Pons (tissue), 1 donor: ENCODE results near the gene ATP2A3.
A peak's percentile ranks its signal among the peaks of the same experiment; 100 is the strongest.

ENCODE experiments used
- DNase-seq: peaks from one replicate; pipeline ENCODE4 v3.0.0-alpha.2; 2016; ENCODE audit warnings: low spot score

ATP2A3 gene

DNA sequence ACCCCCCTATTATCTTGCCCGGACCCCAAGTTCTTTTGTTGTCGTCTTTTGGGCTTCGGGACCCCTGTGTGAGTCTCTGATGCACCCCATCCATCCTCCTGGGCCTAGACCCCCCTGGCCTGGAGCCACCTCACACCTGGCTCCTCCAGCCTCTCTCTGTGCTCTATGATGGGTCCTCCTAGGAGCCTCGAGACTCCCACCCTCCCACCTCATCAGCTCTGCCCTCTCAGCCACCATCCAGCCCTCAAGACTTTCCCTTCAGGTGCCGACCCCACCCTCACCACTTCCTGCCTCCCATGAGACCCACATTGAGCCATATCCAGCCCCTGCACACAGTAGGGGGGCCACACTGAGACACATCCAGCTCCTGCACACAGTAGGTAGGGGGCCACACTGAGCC, 8.7 kb upstream of the ATP2A3 start:
- DNase-seq = no peak

DNA sequence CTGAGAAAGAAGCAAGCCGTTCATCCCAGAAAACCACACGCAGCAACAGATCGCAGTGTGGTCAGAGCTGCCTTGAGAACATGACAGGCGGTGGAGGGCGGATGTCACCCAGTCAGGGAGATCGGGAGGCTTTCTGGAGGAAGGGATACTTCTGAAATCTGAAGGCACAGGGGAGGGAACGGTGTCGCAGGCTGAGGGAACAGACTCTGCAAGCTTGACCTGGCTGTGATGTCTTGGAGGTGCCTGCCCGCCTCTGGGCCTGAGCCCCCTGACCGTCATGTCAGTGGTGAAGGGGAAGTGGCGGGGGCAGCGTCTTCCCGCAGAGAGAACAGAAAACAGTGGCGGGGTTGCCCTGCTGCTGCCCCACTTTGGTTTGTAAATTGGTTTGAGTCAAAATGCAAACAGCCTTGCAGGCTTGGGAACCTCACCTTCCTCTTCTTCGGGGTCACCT, 8.1 kb upstream of the ATP2A3 start:
- DNase-seq = no peak

DNA sequence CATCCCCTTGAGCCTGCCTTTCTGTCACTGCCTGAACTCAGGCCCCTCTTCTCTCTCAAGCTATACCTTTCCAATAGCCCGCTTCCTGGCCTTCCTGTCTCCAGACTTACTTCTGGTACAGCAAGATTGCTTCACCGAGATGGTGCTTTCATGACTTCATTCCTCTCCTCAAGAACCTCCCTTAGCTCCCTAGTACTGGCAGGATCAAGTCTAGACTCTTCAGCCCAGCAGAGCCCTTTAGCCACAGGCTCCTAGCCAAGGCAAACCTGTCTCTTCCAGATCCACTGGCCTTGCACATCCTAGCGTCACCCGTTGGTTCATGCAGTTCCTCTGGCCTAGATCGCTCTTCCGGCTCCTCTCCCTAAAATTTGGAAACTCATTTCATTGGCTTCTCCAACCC, 6.4 kb upstream of the ATP2A3 start:
- no peak for DNase-seq

DNA sequence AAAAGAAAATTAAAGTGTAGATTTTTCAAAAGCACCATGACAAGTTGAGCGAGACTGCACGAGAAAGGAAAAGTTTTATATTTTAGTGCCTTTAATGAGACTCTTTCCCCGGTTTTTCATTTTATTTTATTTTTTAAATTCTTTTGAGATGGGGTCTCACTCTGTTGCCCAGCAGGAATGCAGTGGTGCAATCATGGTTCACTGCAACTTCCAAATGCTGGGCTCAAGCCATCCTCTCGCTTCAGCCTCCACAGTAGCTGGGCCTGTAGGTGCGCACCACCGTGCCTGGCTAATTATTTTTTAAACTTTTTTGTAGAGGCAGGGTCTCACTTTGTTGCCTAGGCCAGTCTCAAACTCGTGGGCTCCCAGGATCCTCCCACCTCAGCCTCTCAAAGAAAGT, 5.7 kb upstream of the ATP2A3 start:
- no peak for DNase-seq

DNA sequence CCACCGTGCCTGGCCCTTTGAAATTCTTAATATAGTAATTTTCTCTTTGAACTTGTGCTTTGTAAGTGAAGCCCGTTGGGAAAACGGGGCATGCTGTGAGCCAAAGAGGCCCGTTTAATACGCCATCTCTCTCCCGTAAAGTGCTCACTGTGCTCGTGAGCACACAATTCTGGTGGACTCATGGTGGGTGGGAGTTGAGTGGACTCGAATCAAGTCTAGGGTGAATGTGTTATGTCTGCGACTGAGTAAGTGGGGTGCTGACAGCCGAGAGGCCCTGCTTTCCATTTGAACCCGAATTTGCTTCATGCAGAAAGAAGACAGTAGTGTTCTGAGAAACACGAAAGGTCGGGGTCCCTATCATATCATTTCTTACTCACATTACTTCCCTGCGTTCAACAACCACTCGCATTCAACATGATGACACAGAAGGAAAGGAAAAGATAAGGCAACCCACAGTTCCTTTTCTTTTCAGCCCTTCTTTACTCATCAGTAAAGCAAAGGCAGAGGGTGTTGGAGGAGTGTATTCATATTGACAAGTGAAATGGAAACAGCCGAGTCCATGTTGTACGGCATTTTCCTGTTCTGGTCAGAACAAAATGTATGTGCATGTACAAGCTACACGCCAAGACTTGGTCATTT, 4.8 kb upstream of the ATP2A3 start:
- no peak for DNase-seq

DNA sequence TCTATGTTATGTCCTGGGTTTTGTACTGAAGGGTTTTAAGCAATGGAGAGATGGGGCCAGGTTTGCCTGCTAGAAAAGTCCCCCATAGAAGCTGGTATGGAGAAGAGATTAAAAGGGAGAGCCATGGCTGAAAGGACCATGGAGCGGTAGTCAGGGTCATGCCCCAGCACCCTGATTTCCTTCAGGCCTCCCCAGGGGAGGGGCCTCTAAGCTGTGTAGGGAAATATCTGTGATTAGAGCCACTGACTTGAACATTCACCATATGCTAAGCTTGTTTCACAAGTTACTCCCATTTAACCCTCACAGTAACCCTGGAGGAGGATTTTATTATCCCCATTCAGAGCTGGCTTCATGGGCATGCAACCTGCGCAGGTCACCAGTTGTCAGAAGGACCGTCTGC, 3.8 kb upstream of the ATP2A3 start:
- no peak for DNase-seq

DNA sequence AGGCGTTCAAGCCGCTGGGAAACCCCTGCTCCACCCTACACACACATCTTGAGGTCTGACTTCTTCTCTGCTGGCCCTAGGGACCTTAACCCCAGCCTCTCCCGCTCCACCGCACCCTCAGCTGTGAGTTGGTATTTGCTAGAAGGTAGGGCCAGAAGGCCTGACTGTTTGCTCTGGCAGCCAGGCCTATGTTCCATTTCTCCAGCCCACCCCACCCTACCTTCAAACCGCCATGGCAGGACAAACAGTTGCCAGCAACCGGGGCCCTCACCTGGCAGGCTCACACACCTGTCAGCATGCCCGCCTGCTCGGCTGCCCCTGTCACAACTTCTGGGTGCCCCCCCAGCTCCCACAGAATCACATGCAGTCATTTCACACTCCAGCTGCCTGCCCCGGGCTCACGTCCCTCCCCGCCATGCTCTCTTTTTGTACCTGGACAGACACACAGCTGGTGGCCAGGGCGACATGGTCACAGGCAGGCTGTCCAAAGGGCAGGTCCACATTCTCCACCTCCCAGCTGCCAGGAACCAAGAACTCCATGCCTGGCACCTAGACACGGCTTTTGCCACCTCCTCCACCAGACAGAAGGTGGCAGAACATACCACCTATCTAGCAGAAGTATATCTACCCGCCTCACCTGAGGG, 2.6 kb upstream of the ATP2A3 start:
- no peak for DNase-seq

DNA sequence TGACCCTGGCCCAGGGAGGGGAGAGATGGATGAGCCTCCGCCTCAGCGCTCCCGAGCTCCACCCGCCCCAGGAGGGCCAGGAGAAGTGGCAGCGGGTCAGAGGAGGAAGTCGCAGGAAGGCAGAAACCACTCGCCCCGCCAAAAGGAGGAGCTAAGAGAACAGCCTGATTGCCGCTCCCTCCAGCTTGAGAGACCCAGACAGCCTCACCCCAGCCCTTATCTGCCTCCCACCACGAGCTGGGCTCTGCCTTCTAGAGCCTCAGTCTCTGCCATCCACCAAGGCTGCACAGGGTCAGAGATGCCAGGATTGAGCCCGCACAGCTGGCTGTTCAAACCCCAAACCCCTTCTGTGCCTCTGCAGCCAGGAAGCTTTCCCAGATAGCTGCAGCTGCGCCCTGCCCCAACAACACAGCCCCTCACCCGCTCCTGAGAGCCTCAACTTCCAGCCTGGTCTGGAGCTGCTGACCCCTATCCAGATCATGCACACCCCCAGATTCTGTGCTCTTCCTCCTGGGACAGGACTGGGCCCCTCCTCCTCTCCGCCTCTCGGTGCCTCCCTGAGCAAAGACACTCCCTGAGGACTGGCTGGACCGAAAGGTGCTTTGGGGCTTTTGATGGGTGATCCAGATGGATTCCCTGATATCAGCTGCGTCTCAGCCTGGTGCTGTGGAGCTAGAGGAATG, 1.0 kb upstream of the ATP2A3 start:
- peak; percentile 23 for DNase-seq

DNA sequence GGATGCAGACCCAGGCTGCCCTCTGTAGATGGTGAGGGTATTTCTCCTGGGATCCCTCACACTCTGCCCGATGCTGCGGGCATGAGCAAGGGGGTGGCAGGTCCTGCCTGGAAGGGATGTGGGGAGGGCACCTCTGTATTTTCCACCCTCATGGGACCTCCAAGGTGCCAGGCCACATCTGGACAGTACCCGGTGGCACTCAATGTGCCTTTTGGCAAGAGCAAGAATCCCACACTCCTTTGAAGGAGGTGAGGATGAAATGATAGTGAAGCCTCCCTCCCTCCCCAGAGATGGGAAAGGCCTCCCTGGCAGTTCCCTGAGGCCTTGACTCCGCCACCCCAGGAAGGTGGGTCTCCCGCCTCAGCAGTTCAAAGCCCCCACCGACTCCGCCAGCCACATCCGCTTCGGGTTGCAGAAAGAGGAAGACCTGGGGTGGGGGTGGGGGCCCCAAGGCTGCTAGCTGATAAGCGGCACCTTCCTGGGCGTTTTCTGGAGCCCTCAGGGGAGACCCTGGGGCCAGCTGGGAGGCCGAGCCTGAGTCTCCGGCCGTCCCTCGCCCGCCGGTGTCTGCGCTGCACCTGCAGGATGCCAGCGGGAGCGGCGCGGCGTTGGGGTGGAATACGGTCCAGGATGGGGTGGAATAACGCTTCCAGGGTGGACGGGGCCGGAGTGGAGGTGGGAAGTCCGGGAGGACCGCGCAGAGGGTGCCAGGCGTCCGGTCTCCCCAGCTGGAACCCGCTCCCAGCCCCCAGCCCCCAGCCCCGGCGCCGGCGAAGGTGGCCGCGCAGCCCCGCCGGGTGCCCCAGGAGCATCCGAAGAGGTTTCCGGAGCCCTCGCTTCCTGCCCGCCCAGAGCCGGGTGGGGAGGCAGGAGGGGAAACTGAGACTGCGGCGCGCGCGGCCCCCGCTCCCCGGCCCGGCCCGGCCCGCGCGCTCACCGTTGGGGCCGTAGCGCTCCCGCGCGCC, 718 bp downstream of the ATP2A3 start:
- DNase-seq = no peak

DNA sequence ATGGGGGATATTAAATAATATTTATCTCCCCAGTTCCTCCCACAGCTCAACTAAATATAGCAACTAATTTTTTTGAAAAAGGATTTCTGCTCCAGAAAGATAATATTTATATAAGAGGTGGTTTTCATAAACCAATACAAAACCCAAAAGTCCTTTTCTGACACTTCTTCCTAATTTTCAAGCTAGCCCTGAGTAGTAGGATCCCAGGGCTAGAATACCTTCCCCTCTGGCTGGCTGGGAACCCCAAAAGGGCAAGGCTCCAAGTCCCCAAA, 1.3 kb downstream of the ATP2A3 start:
- no peak for DNase-seq

DNA sequence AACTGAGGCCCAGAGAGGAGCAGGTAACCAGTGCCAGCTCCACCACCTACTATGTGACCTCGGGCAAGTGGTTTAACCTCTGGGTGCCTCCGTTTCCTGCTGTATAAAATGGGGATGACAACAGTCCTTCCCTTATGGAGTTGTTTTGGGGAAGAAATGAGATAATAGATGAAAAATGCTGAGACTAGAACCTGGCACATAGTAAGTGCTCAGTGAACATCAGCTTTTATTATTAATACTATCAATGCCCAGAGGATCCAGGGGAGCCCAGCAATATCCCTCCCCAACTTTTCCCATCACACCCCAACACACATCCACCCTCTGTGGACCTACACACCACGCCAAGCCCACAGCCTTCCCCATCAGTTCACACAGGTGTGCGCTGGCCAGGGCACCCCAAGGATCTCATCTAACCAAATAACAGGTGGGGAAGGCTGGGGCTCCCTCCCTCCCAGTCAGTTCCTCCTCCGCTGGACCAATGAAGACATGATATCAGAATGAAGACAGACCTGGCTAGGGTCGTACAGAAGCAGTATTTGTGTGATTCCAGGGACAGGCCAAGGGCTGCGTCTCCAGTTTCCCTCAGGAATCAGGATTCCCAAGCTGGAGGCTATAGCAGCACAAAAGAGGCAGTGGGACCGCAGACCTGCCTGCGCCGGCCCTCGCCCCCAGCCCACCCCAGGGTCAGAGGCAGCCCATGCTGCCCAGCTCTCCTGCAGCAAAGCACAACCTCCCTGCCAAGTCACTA, 1.8 kb downstream of the ATP2A3 start:
- no peak for DNase-seq

DNA sequence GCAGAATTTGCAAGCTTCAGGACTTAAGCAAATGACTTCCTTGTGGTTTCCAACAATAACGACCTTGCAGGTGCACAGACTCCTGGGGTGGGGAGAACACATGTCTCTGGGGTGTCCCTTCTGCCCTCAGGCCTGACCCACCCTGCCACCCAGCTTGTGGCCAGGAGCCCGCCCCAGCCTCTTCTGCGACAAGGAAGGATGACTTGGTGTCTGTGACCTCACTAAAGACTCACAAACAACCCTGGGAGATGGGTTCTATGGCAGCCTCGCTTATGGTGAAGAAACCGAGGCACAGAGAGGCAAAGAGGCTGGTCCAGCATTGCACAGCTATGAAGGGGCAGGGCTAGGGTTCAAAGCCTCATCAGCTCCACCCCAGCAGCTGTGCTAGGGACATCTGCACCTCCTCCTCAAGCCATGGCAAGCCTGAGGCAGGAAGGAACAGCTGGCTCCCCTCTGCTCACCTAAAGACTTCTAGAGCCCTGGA, 2.6 kb downstream of the ATP2A3 start:
- DNase-seq = no peak

DNA sequence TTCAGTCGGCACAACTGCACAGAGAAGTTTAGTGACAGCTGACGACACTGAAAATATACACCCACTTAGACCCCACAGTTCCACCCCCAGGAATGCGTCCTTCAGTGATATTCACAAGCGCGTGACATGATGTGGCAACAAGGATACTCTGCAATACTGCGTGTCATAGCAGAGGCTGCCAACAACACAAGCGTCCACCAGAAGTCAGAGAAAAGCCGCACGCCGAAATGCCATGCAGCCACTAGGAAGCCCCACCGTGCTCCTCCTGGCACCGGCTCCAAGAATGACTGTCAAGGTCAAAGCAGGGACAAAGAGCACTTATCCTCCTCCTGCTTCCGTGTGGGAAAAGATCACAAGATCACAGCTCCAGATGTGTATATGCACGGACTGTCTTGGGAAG, 3.5 kb downstream of the ATP2A3 start:
- DNase-seq = no peak

DNA sequence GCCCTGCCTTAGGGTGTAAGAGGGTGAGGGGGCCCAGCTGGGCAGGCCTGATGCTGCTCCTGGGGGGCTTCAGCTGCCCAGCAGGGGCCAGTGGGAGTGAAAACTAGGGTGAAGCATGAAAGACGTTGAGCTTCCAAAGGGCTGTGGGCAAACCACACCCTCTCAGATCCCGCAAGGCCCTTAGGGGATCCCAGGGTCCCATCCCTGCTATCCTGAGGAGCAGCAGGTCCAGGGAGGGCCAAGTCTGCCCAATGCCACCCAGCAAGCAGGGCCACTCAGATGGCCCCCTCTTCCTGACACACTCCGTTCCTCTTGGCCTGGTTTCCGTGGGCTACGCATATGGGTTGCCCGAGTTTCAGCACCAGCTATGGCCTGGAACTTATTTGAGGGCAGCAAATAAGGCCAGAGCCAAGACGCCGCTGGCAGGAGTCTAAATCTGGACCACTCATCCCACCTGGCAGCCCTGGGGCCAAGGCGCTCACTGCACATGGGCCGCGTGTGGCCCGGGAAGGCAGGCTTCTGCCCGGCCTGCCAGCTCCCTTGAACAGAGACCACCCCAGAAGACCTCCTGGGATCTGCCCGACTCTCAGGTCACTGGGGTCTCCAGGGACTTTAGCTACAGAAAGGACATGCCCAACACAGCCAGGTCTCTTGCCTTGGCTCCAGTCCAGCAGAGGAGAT, 4.2 kb downstream of the ATP2A3 start:
- DNase-seq = no peak

DNA sequence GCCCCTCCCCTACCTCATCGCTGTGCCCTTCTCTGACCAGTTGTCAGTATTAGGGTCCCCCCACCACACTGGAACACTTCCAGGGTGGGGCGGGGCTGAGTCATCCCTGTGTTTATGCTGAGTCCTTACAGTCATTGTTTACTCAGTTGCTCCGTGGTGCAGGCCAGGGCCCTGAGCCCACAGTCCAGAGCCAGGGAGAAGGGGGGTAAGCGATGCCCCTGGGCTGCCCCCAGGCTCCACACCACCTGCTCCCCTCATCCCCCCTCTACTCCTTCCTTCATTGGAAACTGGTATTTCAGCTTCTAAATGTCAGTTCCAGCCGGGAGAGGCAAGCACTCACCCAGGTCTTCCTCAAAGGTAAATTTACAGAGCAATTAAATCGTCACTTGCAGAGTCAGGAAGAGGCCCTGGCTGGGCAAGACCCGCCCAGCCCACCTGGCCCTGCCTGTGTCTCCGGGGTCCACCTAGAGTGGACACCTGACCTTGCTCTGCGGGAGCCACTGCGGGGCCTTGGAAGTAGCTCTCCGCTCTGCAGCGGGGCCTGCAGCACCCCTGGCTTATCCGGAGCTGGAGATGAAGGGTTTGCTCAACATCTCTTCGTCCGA, 4.8 kb downstream of the ATP2A3 start:
- no peak for DNase-seq

DNA sequence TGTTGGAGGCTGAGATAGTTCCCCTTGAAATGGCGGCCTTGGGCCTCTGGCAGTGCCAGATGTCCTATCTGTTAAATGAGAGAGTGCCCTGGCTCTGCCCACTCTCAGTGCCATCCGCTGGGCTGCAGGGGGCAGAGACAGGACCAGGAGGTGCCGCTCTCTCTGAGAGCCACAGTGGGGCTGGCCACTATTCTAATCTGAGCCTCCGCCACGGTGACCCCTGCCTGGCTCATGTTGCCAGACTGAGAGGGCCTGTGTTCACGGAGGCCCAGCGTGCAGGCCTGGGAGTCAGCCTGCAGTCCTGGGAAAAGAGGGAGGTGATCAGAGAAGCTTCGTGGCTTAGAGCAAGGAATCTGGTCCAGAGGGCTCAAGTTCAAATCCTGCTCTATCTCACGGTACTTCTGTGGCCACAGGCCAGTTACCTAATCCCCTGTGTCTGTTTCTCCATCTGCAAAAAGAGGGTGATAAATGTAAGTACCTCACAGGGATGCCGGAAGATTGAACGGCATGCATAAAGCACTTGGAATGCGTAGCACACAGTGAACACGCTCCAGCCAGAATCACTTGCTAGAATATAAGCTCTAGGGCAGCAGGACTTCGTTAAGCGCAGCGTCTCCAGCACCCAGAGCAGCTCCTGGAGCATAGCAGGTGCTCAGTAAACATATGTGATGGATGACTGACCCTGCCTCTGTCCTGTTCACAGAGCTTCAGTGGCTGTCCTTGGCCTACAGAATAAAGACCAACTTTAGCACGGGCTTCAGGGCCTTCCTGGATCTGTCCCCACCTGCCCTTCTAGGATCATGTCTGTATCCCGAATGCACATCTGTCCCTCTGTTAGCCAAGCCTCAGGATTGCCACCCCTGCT, 6.3 kb downstream of the ATP2A3 start:
- DNase-seq = no peak

DNA sequence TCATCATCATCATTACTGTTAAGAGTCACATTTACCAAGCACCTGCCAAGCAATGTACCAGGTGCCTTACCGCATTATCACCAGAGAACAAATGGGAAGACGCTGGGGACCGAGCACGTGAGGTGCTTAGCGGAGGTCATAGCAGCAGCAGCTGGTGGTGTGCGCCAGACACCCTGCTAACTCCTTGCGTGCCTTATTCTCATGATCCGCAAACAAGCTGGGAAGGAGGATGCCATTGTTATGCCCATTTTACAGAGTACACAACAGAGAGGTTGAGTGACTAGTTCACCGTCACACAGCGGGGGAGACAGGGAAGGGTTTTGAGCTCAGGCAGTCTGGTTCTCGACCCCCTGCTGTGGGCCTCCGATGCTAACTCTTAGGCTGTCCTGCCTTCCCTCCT, 7.3 kb downstream of the ATP2A3 start:
- DNase-seq = no peak

DNA sequence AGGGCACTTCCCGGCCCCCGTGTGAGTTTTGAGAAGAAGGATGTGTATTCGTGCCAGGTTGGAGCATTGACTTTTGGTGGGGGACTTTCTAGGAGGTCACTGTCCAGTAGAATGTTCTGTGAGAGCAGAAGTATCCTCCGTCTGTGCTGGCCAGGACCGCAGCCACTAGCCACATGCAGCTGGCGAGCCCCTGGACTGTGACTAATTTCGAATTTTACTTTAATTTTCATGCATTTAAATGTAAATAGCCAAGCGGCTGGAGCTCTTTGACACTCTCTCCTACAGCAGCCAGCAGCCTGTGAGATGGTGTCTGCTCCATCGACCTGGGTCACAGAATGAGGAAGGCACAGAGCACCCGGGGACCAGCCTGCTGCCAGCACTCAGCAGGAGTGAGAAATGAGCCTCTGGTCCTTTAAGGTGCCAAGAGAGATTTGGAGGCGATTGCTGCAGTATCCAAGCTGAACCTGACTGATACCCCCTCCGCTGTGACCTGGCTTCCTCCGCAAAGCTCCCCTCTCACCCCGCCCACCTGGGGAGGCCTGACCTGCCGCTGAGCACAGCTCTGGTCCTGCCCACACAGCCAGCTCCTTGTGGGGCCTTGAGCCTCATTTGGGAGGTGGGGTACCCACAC, 7.8 kb downstream of the ATP2A3 start:
- DNase-seq = no peak

DNA sequence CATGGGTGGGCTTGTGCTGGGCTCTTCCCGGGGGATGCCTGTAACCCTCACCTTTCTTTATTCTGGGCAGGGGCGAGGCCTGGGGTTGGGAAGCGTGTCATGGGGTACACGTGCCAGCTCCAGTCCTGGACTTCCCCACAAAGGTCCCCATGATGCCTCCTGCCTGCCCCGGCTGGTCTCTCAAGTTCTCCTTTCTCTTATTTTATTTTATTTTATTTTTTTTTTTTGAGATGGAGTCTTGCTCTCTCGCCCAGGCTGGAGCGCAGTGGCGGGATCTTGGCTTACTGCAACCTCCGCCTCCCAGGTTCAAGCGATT, 8.6 kb downstream of the ATP2A3 start:
- DNase-seq = no peak
